Measurements from ENCODE around the gene NPAS2.

DNA sequence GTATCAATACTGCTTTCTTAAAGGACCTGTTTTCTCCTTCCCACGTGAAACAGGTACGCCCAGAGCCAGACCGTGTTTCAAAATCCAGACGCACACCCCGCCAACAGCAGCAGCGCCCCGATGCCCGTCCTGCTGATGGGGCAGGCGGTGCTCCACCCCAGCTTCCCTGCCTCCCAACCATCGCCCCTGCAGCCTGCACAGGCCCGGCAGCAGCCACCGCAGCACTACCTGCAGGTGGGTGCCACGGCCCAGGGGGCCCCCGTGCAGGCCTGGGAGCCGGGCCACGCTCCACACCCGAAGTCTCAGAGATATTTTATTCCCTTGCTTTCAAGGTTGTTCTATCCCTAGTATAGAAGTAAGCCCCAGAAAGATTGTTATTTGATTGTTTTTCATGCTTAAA lies 173.4 kb downstream of the NPAS2 start:
- TF ChIP-seq, protein P1, sequence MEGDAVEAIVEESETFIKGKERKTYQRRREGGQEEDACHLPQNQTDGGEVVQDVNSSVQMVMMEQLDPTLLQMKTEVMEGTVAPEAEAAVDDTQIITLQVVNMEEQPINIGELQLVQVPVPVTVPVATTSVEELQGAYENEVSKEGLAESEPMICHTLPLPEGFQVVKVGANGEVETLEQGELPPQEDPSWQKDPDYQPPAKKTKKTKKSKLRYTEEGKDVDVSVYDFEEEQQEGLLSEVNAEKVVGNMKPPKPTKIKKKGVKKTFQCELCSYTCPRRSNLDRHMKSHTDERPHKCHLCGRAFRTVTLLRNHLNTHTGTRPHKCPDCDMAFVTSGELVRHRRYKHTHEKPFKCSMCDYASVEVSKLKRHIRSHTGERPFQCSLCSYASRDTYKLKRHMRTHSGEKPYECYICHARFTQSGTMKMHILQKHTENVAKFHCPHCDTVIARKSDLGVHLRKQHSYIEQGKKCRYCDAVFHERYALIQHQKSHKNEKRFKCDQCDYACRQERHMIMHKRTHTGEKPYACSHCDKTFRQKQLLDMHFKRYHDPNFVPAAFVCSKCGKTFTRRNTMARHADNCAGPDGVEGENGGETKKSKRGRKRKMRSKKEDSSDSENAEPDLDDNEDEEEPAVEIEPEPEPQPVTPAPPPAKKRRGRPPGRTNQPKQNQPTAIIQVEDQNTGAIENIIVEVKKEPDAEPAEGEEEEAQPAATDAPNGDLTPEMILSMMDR (IDR thresholded peaks at IDR 0.05): no peak
- TF ChIP-seq EP300 (IDR thresholded peaks at IDR 0.05): no peak
- no peak for TF ChIP-seq POLR2A (IDR thresholded peaks at IDR 0.05; ENCODE audit: low read depth)

Data from esophagus muscularis mucosa (tissue), 4 donors.